ENCODE measurements around the gene MBIP.

- TF ChIP-seq NFRKB (IDR thresholded peaks at IDR 0.05) = no peak
- TF ChIP-seq SP1 (IDR thresholded peaks at IDR 0.05) = no peak
Measured at GRCh38 chr14:36320897-36321381, 502 bp upstream of the MBIP start.
